Prostate gland (tissue), 2 donors: ENCODE measurements around the gene TAS1R1.

Source experiments
- POLR2AphosphoS5 ChIP-seq: sonication (generic); formaldehyde crosslinking; IDR thresholded peaks from one replicate; pipeline ENCODE4 v1.6.1; 2017; ENCODE audit warnings: antibody characterized with exemption
- TF ChIP-seq, protein P1 (sequence below), 4 experiments: fragments of 200-600 bp in 2 of 4; fragments of 450-650 bp in 2 of 4; sonication (generic) in 2 of 4; IDR thresholded peaks; 1 replicate in 3 of 4; 2 replicates in 1 of 4; pipeline ENCODE4 v1.5.1; 2016 to 2019; ENCODE audit warnings: antibody characterized with exemption in 4 of 4, mild to moderate bottlenecking in 2 of 4, moderate library complexity in 2 of 4

DNA sequence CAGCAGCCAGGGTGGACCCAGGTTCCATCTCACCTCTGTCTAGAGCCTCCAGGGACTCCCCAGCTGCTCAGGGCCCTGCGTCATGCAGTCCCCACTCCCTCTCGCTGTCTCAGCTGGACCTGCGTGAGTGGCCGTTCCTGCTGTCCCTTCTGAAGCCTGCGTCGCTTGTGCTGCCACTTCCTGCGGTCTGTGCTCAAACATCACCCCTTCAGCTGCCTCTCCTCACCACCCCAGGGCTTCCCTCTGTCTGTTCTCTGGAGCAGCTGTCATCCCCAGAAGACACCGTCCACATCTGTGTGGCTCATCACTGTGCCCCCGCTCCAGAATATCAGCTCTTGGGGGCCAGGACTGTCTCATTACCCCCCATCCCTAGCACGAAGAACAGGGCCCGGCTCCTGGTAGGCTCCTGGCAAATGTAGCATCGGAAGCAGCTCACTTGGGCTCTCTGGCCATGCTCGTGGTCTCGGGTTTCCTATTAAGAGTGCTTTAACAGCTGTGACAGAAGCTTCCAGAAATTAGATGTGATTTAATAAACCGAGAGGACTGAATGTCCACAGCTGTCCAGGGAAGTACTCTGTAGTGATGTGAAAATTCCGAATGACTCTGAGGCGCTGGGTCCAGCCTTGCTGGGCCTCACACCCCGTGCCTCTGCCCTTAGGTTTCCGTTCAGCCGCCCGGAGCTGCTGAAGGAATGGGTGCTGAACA is 72.9 kb downstream of the TAS1R1 start:
- TF ChIP-seq, protein P1, sequence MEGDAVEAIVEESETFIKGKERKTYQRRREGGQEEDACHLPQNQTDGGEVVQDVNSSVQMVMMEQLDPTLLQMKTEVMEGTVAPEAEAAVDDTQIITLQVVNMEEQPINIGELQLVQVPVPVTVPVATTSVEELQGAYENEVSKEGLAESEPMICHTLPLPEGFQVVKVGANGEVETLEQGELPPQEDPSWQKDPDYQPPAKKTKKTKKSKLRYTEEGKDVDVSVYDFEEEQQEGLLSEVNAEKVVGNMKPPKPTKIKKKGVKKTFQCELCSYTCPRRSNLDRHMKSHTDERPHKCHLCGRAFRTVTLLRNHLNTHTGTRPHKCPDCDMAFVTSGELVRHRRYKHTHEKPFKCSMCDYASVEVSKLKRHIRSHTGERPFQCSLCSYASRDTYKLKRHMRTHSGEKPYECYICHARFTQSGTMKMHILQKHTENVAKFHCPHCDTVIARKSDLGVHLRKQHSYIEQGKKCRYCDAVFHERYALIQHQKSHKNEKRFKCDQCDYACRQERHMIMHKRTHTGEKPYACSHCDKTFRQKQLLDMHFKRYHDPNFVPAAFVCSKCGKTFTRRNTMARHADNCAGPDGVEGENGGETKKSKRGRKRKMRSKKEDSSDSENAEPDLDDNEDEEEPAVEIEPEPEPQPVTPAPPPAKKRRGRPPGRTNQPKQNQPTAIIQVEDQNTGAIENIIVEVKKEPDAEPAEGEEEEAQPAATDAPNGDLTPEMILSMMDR (IDR thresholded peaks at IDR 0.05) = no peak
- TF ChIP-seq POLR2AphosphoS5 = no peak
